ENCODE measurements around the gene PRR7. TPM values are rescaled to one million over a fixed set of nuclear protein-coding genes. Genes with fewer than 3 reads are reported as not detected.
A peak's percentile ranks its signal among the peaks of the same experiment; 100 is the strongest.

PRR7 gene
- total RNA-seq, 1 donor: 8.8 TPM

- no peak for DNase-seq (ENCODE audit: low read depth)
- no peak overlapping the region for H3K4me3 ChIP-seq (ENCODE audit: low read depth, low read length)
- no peak for TF ChIP-seq CTCF (IDR thresholded peaks at IDR 0.05; ENCODE audit: insufficient read depth, low read length)
These were observed 20.2 kb downstream of the PRR7 start for GRCh38 chr5:177466861-177467260.

- H3K4me3 ChIP-seq (ENCODE audit: low read depth, low read length): no peak overlapping the region
- DNase-seq (ENCODE audit: low read depth): no peak
- TF ChIP-seq CTCF (IDR thresholded peaks at IDR 0.05; ENCODE audit: insufficient read depth, low read length): no peak
These were observed 20.8 kb downstream of the PRR7 start for GRCh38 chr5:177467436-177467835.

- no peak for DNase-seq (ENCODE audit: low read depth)
- no peak overlapping the region for H3K4me3 ChIP-seq (ENCODE audit: low read depth, low read length)
- no peak for TF ChIP-seq CTCF (IDR thresholded peaks at IDR 0.05; ENCODE audit: insufficient read depth, low read length)
These were observed 21.7 kb downstream of the PRR7 start for GRCh38 chr5:177468329-177468684.

- no peak for TF ChIP-seq CTCF (IDR thresholded peaks at IDR 0.05; ENCODE audit: insufficient read depth, low read length)
- peak overlapping the region; percentile 32 for H3K4me3 ChIP-seq (ENCODE audit: low read depth, low read length)
- peak; percentile 81 for DNase-seq (ENCODE audit: low read depth)
These were observed 22.3 kb downstream of the PRR7 start for GRCh38 chr5:177468685-177469628.

GRCh38 chr5:177469750-177470525, 23.3 kb downstream of the PRR7 start:
- no peak for TF ChIP-seq CTCF (IDR thresholded peaks at IDR 0.05; ENCODE audit: insufficient read depth, low read length)
- H3K4me3 ChIP-seq (ENCODE audit: low read depth, low read length): peak overlapping the region; percentile 90

GRCh38 chr5:177470759-177471536, 24.3 kb downstream of the PRR7 start:
- TF ChIP-seq CTCF (IDR thresholded peaks at IDR 0.05; ENCODE audit: insufficient read depth, low read length): peak; percentile 26
- peak; percentile 63 for DNase-seq (ENCODE audit: low read depth)
- H3K4me3 ChIP-seq (ENCODE audit: low read depth, low read length): peak overlapping the region; percentile 90

More at GRCh38 chr5:177469750-177470525, 23.3 kb downstream of the PRR7 start:
- DNase-seq (ENCODE audit: low read depth): no peak
